Inflammatory macrophage treated with lipopolysaccharide for 4 hours (primary cell): ENCODE data around the gene MBD5.

Source experiments
- DNase-seq: peaks from one replicate; pipeline ENCODE4 v3.0.0-alpha.2; 2020

Gene MBD5

DNA sequence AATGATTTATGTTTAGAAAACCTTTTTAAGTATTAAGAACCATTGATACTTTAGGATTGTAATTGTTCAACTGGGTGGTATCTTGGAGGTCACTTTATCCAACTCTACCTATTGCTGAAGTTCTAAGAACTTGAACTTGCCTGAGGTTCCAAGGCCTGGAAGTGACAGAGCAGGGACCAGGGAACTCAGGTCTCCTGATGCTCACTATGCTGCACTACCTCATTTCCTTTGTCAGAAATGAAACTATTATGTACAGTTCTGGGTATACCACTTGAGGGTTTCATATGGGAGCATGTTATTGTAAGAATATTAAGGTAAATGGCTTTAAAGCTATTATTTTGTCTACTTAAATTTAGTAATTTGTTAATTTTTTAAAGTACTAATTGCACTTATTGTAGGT is 3.0 kb downstream of the MBD5 start:
- peak; percentile 42 for DNase-seq

DNA sequence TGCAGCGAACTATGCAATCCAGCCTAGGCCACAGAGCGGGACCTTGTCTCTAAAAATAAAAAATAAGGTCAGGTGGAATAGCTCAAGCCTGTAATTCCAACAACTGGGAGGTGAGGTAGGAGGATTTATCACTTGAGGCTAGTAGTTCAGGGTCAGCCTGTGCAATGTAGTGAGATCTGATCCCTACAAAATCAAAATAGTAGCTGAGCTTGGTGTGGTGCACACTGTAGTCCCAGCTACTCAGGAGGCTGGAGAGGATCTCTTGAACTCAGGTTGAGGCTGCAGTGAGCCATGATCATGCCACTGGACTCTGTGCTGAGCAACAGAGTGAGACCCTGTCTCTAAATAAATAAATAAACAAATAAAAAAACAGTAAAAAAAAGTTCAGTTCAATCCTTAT is 5.7 kb downstream of the MBD5 start:
- no peak for DNase-seq

DNA sequence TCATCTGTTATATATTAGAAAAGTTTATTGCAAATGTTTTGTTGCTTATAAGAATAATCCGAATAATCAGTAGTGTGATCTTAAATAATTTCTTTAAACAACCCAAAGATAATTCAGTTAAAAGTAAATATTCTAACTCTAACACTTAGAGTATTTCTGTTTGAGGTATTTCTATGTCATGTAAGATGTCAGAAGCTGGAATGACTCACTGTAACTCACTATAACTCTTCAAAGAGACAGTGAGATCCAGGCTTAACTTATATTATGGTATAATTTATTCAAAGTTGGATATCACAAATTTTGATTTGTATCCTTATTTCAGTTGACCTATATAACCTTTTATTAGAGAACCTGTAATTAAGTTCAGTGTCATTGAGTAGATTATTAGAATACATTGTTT is 6.9 kb downstream of the MBD5 start:
- no peak for DNase-seq

DNA sequence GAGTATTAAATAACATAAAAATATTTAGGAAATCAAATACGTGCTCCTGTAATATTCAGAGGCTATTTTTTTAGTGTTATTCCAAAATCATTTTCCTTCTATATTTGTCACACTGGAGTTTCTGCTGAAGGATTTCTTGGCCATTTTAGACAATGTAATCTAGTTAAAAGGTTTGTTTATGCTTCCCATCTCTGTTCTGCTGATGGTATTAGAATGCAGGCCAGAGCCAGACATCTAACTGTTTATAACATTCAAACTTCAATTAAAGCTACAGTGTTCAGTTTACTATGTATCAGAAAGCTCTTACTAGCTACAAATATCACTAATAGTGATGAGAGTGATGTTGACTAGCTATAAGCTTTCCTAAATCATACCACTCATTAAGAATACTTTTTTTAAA is 7.9 kb downstream of the MBD5 start:
- no peak for DNase-seq

DNA sequence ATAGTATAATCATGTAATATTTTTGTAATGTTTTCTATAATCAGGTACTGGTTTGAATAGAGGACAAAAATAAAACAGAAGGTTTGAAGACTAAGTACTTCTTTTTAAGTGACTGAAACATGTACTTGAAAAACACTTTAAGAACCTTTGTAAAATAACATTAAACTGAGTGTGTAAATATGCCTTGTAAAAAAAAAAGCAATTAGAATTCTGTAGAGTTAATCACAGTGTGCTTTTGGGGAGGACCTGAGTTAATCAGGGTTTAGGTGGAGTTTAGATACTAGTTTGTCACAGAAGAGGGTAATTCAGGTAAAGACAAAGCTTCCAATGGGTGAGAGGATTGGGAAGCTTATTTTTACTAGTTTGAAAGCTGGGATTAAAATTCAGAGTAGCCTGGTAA is 10.3 kb downstream of the MBD5 start:
- DNase-seq = no peak

DNA sequence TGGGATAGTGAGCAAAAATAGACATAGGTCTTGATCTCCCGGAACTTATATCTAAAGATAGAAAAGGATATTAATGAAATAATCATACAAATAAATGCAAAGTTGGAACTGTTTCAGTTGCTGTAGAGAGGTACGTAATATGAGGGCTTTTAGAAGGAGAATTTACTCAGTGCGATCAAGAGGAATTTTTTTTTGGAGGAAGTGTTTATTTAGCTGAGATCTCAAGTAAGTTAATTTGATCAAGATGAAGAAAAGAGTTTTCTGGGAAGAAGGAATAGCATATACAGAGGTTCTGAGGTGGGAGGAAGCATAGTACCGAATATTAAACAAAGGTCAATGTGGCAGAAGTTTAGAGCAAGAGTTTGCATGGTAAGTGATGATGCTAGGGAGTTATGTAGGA is 11.3 kb downstream of the MBD5 start:
- DNase-seq = no peak

DNA sequence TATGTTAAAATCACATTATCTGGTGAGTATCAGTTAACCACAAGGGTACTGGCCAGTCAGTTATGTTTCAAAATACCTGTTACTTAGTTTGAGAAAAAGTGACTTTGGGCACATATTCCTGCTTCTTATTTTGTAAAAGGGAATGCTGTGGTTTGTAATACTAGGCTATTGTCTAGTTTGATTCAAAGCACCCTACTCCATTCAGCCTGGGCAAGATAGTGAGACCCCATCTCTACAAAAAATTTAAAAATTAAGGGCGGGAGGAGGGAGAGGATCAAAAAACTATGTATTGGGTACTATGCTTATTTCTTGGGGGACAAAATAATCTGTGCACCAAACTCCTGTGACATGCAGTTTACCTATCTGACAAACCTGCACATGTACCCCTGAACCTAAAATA is 18.9 kb downstream of the MBD5 start:
- DNase-seq = no peak

DNA sequence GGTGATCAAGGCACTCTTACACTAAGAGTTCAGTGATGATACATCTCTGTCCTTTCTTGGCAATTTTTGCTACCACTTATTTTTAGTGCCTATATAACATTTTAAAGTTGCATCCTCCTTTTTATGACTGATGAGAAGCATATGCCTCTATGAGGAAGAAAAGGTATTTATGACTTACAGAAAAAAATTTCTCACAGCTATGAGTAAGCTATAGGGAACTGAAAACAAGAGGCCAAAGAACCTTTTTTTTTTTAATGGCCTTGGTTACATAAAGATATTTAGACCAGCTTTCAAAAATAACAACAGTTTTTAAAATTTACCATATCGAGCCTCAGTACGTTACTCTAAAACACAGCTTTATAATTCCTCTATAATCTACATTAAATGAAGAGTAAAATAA is 21.3 kb downstream of the MBD5 start:
- peak; percentile 56 for DNase-seq

DNA sequence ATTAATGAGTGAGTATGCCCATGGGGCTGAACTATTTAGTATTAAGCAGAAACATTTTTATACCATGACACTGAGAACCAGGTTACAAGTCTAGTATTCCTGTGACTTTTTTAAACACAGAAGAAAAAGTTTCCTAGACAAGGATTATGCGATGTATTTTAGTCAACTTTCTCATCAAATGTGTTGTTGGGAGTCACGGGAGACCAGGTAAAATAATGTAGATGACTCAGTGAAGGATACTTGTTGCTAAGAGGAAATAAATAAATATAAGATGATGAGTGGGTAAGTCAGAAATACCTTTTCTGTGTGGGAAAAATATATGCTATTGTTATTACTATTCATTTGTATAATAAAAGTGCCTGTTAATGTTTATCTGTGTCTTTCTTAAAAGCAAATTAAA is 23.4 kb downstream of the MBD5 start:
- no peak for DNase-seq

DNA sequence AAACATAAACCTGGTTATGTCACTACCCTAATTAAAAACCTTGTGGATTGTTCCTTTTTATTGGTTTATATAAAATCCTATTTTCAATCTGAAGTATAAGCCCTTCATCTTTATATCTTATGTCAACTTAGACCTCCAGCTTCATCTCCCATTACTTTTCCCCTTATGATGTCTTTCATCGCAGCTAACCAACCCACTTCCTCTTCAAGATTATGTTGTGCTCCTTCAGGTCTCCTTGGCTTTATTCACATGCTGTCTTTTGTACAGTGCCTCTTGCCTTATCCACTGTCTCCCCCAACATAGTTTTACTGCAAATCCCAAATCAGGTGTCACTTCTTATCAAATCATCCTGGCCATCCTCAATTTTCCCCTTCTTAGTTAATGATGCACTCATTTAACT is 25.9 kb downstream of the MBD5 start:
- DNase-seq = no peak

DNA sequence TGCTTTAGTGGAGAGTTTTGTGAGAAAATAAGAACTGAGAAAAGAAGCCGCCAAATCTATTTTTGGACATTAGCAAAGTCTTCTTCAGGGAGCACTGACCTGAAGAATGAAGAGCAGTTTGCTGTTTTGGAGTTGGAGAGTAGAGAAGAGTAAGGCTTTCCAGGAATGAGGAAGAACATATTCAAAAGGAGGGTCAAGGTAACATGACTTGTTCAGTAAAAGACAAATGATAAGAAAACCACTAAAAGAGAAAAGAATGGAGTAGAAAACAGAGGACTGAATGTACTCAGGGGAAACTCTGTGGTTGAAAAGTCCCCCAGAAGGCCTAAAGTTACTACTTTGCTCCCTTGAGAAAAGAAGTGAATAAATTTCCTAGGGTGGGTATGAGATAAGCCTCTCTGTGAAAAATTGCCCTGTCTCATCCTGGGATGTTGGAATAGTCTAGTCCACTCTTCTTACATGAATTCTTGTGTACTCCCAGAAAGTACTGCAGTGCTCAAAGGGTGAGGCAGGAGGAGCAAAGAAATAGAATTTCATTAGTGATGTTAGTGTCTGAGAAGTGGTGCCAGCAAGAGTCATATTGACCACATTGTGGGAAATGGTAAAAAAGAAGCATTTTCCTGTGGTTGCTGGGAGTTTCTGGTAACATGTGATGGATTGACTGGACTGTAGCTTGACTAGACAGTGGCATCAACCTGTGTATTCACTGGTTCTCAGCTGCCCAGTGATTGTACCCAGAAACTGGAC is 27.8 kb downstream of the MBD5 start:
- DNase-seq = no peak

DNA sequence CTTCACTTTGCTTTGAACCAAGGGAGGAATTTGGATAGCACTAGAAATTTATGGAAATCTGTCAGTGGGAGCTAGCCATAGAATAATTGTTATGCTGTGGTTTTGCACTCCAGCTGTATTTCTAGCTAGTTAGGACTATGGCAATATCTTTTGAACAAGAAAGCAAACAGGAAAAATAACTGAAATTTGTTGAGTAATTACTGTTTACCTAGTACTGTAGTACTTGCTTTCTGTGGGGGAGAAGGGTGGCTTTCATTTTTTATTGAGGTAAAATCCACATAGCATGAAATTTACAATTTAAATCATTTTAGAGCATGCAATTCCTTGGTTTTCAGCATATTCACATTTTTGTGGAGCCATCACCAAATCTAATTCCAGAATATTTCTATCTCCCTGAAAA is 28.4 kb downstream of the MBD5 start:
- no peak for DNase-seq

DNA sequence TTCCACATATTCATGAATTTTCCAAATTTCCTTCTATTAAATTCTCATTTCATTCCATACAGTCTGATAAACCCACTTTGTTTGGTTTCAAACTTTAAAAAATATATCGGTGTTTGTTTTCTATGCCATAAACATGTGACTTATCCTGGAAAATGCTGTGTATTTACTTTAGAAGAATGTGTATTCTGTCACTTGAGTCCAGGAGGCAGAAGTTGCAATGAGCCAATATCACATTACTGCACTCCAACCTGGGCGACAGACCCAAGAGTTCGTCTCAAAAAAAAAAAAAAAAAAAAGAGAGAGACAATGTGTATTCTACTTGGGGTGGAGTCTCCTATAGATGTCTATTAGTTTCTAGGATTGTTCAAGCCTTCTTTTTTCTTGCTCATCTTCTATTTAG is 31.8 kb downstream of the MBD5 start:
- no peak for DNase-seq

DNA sequence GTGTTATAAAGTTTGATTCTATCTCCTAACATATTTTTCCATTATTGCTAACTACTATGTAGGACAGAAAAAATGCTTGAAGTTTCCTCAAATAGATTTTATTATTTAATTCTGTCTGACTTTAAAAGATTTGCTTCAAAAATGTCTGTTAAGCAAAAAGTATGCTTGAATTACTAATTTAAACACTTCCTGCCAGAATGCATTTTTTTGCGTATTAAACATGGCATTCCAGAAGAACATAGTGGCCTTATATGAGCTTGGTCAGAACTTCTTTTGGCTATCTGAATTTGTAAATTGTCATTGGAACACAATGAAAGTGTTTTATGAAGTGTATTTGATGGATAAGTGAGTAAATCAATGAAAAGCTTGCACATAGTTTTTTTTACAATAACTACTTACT is 37.8 kb downstream of the MBD5 start:
- DNase-seq = no peak

DNA sequence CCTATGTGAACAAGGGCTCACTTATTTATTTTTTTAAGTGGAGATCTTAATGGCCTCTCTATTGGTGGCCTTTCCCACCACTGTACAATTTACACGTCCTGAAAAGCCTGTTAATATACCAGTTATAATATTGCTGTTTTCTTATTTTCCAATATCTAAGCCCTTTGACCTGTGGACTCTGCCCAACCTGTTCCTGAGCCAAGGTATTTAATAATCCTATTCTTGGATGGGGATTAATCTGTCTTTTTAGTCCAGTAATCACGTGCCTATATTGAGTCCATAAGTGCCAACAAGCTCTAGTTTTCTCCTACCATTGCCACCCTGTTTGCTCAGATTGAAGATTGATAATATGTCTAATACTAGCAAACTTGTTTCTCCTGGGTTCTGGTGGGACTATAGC is 42.7 kb downstream of the MBD5 start:
- no peak for DNase-seq

DNA sequence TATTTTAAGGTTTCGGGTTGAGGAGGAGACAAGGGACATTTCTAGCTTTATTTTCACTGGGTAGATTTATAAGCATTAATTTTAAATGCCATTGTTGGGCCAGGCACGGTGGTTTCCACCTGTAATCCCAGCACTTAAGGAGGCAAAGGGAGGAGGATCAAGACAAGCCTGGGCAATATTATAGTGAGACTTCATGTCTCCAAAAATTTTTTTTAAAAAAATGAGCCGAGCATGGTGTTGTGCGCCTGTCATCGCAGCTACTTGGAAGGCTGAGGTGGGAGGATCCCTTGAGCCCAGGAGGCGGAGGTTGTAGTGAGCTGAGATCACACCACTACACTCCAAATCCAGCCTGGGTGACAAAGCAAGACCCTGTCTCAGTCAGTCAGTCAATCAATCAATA is 45.0 kb downstream of the MBD5 start:
- DNase-seq = no peak

DNA sequence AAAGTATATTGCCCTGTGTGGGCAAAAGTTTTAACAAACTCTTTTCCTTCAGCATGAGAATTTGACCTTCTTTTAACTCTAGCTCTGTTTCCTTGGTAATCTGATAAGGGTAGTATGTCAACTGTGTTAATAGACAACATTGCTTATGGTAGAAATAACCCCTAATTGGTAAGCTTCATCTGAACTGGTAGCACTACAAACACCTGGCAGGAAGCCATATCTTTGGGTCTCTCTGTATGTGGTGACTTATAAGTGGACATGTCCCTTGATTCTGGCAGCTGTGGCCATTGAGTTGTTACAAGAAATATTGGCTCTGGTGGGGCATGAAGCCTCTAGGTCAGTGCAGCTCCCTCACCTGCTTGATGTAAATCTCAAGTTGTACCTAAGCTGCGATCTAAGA is 46.9 kb downstream of the MBD5 start:
- no peak for DNase-seq

DNA sequence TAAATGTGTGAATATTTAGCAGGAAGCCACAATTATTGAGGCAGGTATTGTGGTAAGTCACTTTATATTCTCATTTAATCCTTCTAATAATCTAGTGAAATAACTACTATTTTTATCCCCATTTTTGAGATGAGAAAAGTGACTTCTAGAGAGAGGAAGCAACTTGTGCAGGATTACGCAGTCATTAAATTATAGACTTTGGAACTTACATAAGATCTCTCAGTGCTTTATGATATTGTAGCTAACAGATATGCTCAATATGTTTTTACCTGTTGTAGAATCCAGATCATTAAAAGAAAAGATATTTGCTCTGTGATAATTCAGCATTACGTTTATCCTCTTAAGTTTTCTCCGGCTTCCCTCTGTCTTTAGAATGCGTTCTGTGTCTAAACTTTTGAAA is 50.5 kb downstream of the MBD5 start:
- no peak for DNase-seq

DNA sequence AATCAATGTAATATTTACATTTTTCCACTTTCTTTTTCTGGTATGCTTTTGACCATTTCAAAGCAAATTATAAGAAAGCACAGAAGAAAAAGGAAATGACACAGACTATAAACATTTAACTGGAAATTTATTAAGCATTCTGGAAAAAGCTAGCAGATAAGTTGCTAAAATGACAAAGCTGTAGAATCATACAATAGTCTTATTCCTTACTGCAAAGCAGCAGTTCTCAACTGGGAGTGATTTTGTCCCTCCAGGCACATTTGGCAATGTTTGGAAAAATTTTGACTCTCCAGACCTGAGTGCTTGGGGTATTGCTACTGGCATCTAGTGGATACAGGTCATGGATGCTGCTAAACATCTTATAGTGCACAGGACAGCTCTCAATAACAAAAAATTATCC is 75.1 kb downstream of the MBD5 start:
- DNase-seq = no peak

DNA sequence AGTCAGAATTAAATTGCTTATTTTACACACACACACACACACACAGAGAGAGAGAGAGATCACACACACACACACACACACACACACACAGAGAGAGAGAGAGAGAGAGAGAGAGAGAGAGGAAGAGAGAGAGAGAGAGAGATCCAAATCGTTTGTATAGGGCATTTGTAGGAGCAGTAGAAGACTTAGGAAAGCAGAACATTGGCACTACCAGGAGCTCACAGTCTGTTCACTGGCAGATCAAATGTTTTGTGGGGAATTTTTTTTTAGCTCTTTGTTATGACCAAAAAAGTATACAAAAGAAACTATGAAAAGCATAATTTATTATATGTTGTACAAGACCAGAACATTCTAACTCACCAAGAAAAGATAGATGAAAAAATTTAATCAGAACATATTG is 81.8 kb downstream of the MBD5 start:
- no peak for DNase-seq

DNA sequence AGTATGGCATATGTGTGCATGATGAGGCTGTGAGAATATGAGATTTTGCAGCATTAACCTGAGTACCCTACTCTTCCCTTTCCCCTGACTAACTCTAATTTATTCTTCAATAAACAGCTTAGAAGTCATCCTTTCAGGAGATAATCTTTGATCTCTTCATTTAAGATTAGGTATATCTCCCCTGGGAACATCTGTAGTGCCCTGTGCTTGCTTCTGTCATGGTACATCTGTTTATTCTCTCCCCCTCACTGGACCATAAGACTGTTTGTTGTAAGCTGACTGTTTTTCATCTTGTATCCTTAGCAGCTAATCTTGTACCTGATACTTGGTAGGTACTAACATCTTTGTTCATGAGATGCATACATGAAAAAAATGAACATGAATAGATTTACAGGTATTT is 83.1 kb downstream of the MBD5 start:
- no peak for DNase-seq

DNA sequence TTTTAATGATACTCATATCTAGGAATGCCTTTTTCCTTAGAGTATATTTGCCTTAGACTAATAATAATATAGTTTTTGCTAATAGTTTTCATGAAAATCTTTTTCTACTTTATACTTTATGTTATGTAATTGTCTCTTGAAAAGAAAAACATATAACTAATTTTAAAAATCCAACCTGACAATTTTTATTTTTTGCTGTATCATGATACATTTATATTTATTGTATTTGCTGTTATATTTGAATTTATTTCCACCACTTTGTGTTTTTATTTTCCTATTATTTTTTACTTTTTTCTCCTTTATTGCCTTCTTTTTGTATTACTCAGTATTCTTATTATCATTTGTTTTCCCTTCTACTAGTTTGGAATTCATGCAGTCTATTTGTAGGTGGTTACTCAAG is 85.4 kb downstream of the MBD5 start:
- no peak for DNase-seq

DNA sequence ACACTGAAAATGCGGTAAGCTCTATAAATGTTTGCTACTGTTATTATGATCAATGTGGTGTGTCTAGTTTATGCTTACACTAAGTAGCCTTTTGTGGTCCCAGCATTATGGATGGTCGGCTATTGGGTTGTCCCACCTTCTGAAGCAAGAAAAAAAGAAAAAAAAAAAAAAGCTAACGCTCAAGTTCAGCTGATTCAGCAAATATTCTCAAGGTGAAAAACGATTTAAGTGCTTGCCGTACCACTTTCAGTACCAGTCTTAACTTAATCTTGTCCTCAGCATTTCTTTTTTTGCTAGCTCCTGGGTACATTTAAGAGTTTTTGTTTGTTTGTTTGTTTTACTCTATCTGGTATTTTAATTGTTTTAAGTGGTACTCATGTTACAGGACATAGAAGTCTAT is 87.5 kb downstream of the MBD5 start:
- DNase-seq = no peak

DNA sequence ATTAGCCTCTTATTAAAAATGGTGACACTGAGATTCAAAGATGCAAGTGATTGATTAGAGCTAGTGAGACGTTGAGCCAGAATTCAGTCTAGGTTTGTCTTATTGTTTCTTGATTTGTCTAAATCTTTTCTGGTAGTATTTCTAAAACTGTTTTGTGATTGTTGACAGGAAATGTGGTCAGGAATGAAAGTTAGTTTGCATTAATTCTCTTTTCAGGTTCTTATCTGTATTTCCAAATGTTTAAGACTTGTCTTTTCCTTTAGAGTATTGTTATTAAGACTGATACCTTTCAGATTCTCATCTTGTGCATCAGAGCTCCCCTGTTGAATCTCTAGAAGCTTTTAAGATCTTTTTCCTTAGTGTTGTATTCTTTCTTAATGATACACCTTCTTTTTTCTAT is 89.3 kb downstream of the MBD5 start:
- no peak for DNase-seq

DNA sequence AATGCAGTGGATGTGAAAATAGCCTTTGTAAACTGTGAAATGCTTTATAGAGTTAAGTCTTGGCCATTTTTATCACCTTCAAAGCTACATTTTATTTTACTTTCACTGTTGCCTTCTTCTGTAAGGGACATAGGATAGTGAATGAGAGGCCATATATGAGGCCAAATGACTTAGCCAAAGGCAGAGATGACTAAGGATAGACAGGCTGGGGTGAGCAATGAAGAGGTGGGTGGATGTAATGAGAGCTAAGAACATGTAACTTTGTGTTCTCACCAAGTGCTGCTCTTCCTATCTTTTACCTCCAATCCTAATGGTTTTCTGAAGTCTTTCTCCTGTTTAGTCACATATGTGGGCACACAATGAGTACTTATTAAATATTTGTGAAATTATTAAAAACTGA is 101.9 kb downstream of the MBD5 start:
- peak; percentile 17 for DNase-seq

DNA sequence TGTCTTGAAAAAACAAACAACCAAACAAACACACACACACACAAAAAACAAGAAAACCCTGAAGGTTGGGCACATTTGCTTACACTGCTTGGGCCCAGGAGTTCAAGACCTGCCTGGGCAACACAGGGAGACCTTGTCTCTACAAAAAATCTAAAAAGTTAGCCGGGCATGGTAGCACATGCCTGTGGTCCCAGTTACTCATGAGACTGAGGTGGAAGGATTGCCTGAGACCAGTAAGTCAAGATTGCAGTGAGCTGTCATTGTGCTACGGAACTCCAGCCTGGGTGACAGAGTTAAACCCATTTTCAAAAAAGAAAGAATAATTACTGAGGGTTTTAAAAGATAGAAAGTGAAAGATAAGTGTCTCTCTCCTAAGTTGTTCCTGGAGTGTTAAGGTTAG is 103.4 kb downstream of the MBD5 start:
- no peak for DNase-seq
